GM12864 (cell line): ENCODE results near the gene PAK5.

Experiments
- DNase-seq: peaks from one replicate; pipeline ENCODE4 v3.0.0-alpha.2; 2011; ENCODE audit warnings: low read depth
- H3K4me3 ChIP-seq: 2 replicates; pipeline ENCODE4 v1.5.1; 2011; ENCODE audit warnings: mild to moderate bottlenecking, low read depth, low read length, control low read depth
- TF ChIP-seq, protein P1 (sequence below): IDR thresholded peaks from 2 replicates; pipeline ENCODE4 v1.5.1; 2011; ENCODE audit warnings: low read depth, mild to moderate bottlenecking, moderate library complexity, low read length, control low read depth, inconsistent platforms; ENCODE audit errors: missing control alignments

The PAK5 gene

DNA sequence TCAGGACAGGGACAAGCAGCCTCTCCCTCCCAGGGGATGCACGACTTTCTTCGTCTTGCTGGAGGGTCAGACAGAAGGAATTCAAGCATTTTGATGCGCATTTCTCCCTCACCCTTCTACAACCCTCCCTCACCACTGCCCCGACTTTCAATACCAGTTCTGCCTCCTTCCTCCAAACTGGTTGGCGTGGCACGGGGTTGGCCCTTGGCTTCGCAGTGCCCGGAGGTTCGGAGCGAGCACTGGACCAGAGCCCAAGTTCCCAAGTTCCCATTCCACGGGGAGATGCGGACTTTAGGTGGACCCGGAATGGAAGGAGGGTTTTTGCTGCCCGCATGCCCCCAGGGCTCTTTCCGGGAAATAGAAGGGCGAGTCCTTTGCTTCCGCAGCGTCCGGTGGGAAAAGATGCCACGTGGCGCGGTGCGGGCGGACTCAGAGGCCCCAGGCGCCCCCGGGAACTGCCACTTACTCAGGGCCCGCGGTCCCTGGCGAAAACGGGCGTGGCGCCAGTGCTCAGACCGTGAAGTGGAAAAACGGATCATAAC, 332.5 kb downstream of the PAK5 start:
- TF ChIP-seq, protein P1, sequence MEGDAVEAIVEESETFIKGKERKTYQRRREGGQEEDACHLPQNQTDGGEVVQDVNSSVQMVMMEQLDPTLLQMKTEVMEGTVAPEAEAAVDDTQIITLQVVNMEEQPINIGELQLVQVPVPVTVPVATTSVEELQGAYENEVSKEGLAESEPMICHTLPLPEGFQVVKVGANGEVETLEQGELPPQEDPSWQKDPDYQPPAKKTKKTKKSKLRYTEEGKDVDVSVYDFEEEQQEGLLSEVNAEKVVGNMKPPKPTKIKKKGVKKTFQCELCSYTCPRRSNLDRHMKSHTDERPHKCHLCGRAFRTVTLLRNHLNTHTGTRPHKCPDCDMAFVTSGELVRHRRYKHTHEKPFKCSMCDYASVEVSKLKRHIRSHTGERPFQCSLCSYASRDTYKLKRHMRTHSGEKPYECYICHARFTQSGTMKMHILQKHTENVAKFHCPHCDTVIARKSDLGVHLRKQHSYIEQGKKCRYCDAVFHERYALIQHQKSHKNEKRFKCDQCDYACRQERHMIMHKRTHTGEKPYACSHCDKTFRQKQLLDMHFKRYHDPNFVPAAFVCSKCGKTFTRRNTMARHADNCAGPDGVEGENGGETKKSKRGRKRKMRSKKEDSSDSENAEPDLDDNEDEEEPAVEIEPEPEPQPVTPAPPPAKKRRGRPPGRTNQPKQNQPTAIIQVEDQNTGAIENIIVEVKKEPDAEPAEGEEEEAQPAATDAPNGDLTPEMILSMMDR = no peak
- no peak overlapping the region for H3K4me3 ChIP-seq
- DNase-seq = no peak

DNA sequence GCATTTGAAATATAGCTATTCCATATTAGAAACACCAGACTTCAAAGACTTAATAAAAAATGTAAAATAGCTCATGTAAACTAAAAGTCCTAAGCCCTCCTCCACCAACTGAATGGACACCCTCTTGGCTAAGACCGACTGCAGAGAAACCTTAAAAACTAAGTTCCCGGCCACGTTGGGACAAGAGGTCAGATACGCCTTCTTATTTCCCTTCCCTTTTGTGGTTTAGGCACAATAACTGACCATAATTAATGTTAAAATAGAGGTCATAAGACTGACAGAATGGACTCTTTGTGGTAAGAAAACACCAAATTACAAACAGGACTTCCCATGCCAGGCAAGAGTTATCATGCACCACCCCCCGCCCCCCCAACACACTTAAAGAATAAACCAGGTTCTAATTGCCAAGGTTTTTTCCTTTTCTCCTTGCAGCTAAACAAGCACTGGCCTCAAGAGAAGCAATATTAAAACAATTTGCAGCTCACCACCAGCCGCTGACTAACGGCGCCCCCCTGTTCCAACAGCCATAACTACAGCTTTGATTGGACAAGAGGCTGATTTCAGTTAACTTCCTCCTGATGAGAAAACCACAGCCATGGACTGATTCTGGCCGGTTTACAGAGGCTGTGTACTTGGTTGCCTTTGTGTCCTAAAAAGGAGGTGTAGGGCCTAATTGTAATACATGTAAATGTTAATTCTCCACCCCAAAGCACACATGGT, 335.2 kb downstream of the PAK5 start:
- DNase-seq = no peak
- TF ChIP-seq, protein P1 = peak; percentile 15
- no peak overlapping the region for H3K4me3 ChIP-seq

DNA sequence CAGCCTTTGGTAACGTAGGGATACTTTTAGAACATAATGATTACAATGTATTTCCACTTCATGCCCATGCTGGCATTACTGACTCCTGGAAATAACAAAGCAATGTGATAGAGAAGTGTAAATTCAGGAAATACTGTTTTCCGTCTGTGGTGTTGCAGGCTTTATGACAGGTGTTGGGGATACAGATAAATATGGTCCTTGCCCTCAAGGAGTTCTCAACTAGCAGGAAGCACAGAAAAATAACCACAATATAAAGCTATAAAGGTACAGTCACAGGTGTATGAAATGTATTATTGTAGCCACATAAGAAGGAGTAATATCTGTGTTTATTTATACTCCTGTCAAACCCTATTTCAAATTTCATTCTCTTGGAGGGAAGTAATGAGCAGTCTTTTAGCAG, 337.4 kb downstream of the PAK5 start:
- TF ChIP-seq, protein P1 = no peak

GRCh38 chr20:9500121-9500520, 338.8 kb downstream of the PAK5 start:
- DNase-seq = no peak
- TF ChIP-seq, protein P1 = no peak
- H3K4me3 ChIP-seq = no peak overlapping the region

More for the DNA sequence above, 337.4 kb downstream of the PAK5 start:
- DNase-seq = no peak
- H3K4me3 ChIP-seq = no peak overlapping the region

DNA sequence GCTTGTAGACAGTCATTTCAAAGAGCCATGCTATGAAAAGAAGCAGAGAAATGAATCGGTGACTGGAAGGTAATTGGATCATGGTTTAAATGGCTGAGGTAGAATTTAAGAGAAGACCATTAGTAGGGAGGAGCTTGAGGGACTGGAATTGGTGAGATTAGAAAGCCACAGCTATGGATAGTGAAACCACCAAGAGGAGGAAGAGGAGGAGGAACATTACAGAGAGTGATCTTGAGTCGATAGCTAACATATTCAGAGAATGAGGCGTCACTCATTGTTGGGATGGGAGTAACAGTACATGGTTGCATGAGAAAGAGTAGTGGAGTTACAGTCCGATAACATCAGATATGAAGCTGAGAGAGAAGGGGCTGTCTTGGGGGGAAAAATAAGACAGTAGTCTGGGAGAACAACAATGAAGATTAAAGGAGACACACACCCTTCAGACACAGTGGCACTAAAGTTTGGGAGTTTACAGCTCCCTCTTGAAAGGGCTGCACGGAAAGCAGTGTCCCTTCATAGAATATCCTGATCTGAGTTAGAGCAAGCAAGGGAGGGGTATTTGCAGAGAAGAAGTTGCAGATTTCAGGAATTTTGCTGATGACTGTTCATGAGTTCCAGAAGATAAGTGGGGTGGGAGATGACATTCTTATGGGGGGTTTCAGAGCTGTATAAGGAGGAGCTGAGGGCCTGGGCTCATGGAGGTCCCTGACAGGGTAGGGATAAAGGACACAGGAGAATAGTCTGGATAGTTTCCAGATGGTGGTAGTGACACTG, 339.6 kb downstream of the PAK5 start:
- H3K4me3 ChIP-seq = no peak overlapping the region
- DNase-seq = no peak
- TF ChIP-seq, protein P1 = no peak

GRCh38 chr20:9498322-9498721, 340.6 kb downstream of the PAK5 start:
- no peak overlapping the region for H3K4me3 ChIP-seq

More at GRCh38 chr20:9498322-9498721, 340.6 kb downstream of the PAK5 start:
- no peak for DNase-seq
- TF ChIP-seq, protein P1 = no peak
